Measurements from ENCODE around the gene BCCIP.

- TF ChIP-seq CTCF (conservative IDR thresholded peaks at IDR 0.05; ENCODE audit: low read length) (no peak), EZH2phosphoT487 (IDR thresholded peaks at IDR 0.05; ENCODE audit: borderline replicate concordance, low read depth, low read length) (no peak)
Measured at GRCh38 chr10:125836746-125837145, 13.4 kb downstream of the BCCIP start.
